ENCODE measurements around the gene USP37. TPM values are rescaled to one million over a fixed set of nuclear protein-coding genes. Genes with fewer than 3 reads are reported as not detected.

Gene USP37
- 1 to 10 TPM; 4.0 to 8.6 (median 6.1) TPM for total RNA-seq
- 1 to 10 TPM; 2.1 to 2.3 TPM for polyA plus RNA-seq

GRCh38 chr2:218568190-218569037 lies at the start of gene USP37, which contains the start of gene CNOT9:
TSS of gene USP37 (minus strand) at chr2:218568351. CDS start at chr2:218558653, 9,698 bp downstream.
TSS of gene CNOT9 (plus strand) at chr2:218568839. CDS start at chr2:218568955, 116 bp downstream.
- FAIRE-seq = no peak
- no peaks in the 10 kb centered on the region for H3K36me3 ChIP-seq
- TF ChIP-seq CTCF (IDR thresholded peaks at IDR 0.05) = no peak
- intact Hi-C loops (cut with DNase I) = no loop called here
- WGBS, 2 donors = 0 to 1% methylated on average over 63 to 77 of the region's 77 CpGs
- peak; percentile 94 to 98 (median 96) for ATAC-seq
- peak within 1 kb of the TSS; percentile 73 to 89 (median 78) for H3K4me3 ChIP-seq
- no peaks in the 10 kb centered on the region for H3K27me3 ChIP-seq
- peaks cover 0 to 29% (median 18%) of the 10 kb centered on the region in 3 donors for H3K4me1 ChIP-seq
- peak within 1 kb of the TSS; percentile 75 to 92 (median 83) for H3K27ac ChIP-seq
- no peaks in the 10 kb centered on the region for H3K9me3 ChIP-seq
- DNase-seq = peak; percentile 99 to 100 (median 100)

GRCh38 chr2:218615868-218616315 lies 47.7 kb upstream of the USP37 start:
- Histone ChIP-seq H3K4me3 (no peak overlapping the region), H3K27me3 (no peaks in the 10 kb centered on the region), H3K36me3 (no peaks in the 10 kb centered on the region), H3K4me1 (no peaks in the 10 kb centered on the region), H3K27ac (no peak overlapping the region), H3K9me3 (no peaks in the 10 kb centered on the region)
- 70 to 77% methylated on average over 6 of the region's 6 CpGs for WGBS, 2 donors
- no peak for FAIRE-seq
- intact Hi-C loops (cut with DNase I) = no loop called here
- ATAC-seq = no peak
- TF ChIP-seq CTCF (IDR thresholded peaks at IDR 0.05) = no peak
- DNase-seq = no peak

GRCh38 chr2:218607436-218608115 lies 39.4 kb upstream of the USP37 start, which contains the start of gene PLCD4:
TSS of gene PLCD4 (plus strand) at chr2:218607899. CDS start at chr2:218615740, 7,841 bp downstream.
- no peak for FAIRE-seq
- H3K4me3 ChIP-seq = no peak within 1 kb of the TSS
- no peak for TF ChIP-seq CTCF (IDR thresholded peaks at IDR 0.05)

GRCh38 chr2:218605432-218605831 lies 37.3 kb upstream of the USP37 start:
- H3K36me3 ChIP-seq = no peaks in the 10 kb centered on the region
- no peak overlapping the region for H3K4me3 ChIP-seq
- no peaks in the 10 kb centered on the region for H3K27me3 ChIP-seq
- ATAC-seq = peak in 3 of 4 donors; percentile 44 to 66 (median 60)
- 75% methylated on average over 2 of the region's 2 CpGs for WGBS, 2 donors
- FAIRE-seq = no peak
- H3K27ac ChIP-seq = no peak overlapping the region
- no peaks in the 10 kb centered on the region for H3K4me1 ChIP-seq
- intact Hi-C loops (cut with DNase I) = no loop called here
- no peak for TF ChIP-seq CTCF (IDR thresholded peaks at IDR 0.05)
- H3K9me3 ChIP-seq = no peaks in the 10 kb centered on the region
- peak in 1 of 6 donors; percentile 20 for DNase-seq

More at GRCh38 chr2:218607436-218608115, 39.4 kb upstream of the USP37 start, which contains the start of gene PLCD4:
- DNase-seq (no peak), ATAC-seq (peak in 3 of 4 donors; percentile 34 to 68 (median 54))
- Histone ChIP-seq H3K9me3 (no peaks in the 10 kb centered on the region), H3K36me3 (no peaks in the 10 kb centered on the region), H3K27me3 (no peaks in the 10 kb centered on the region), H3K27ac (no peak within 1 kb of the TSS), H3K4me1 (no peaks in the 10 kb centered on the region)
- intact Hi-C loops (cut with DNase I) = no loop called here
- WGBS, 2 donors = 23 to 29% methylated on average over 8 of the region's 8 CpGs

Measured in pancreas (tissue), 10 donors.